Ishikawa (cell line): ENCODE measurements around the gene SCN4A.
"Not testable (repeated sequence)": the region's sequence is repeated elsewhere in the genome, so short reads cannot be mapped to it uniquely, and the experiment has no call there.

Experiments
- CEBPB ChIP-seq: IDR thresholded peaks from 2 replicates; pipeline ENCODE4 v1.6.1; 2012
- CREB1 ChIP-seq: IDR thresholded peaks from 2 replicates; pipeline ENCODE4 v1.6.1; 2012; ENCODE audit warnings: low read depth
- EGR1 ChIP-seq: IDR thresholded peaks from 2 replicates; pipeline ENCODE4 v1.6.1; 2012
- EP300 ChIP-seq: IDR thresholded peaks from 2 replicates; pipeline ENCODE4 v1.6.1; 2012; ENCODE audit warnings: borderline replicate concordance
- NFIC ChIP-seq: IDR thresholded peaks from 2 replicates; pipeline ENCODE4 v1.6.1; 2012
- RAD21 ChIP-seq: IDR thresholded peaks from 2 replicates; pipeline ENCODE4 v1.6.1; 2012; ENCODE audit warnings: low read depth
- TAF1 ChIP-seq: IDR thresholded peaks from 2 replicates; pipeline ENCODE4 v1.6.1; 2012; ENCODE audit warnings: low read depth, mild to moderate bottlenecking
- TCF12 ChIP-seq: IDR thresholded peaks from 2 replicates; pipeline ENCODE4 v1.6.1; 2012; ENCODE audit warnings: low read depth
- TEAD4 ChIP-seq: IDR thresholded peaks from 2 replicates; pipeline ENCODE4 v1.6.1; 2012
- YY1 ChIP-seq: IDR thresholded peaks from 2 replicates; pipeline ENCODE4 v1.6.1; 2012; ENCODE audit warnings: low read depth
- ZBTB7A ChIP-seq: IDR thresholded peaks from 2 replicates; pipeline ENCODE4 v1.6.1; 2012; ENCODE audit warnings: low read depth
- TF ChIP-seq, protein P1 (sequence below): IDR thresholded peaks from 2 replicates; pipeline ENCODE4 v1.6.1; 2012
- TF ChIP-seq, protein P2 (sequence below): IDR thresholded peaks from 2 replicates; pipeline ENCODE4 v1.6.1; 2012
- TF ChIP-seq, protein P3 (sequence below): IDR thresholded peaks from 2 replicates; pipeline ENCODE4 v1.6.1; 2012; ENCODE audit warnings: low read depth, mild to moderate bottlenecking

DNA sequence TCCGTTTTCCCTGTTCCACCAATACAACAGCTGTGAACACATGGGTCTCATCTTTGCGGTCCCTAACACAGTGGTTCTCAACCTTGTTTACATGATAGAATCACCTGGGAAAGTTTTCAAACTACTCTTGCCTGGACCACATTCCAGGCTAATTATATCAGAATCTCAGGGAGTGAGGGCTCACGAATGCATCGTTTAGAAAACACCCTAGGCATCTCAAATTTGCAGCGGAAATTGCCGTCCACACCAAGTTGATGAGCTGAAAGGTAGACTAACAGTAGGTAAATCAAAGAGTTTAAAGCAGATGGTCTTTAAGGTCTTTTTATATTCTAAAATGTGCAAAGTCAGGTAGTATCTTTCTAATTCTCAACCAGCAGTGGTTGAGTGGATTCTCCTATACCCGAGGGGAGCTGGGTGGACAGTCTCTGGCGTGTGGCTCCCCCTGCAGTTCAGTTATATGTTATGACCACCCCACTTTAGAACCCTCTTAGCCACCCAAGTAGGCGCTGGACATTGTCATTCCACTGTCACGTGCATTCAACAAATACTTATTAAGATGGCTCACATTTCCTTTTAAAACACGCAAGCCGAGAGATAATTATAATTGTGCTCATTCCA is 65.4 kb downstream of the SCN4A start:
- not testable (repeated sequence) for TF ChIP-seq TAF1, EP300, CREB1, NFIC, TCF12, CEBPB, YY1, EGR1, ZBTB7A, TEAD4
- TF ChIP-seq RAD21: peak; percentile 9; the same call in 1 of the 2 replicates
- TF ChIP-seq, protein P1, sequence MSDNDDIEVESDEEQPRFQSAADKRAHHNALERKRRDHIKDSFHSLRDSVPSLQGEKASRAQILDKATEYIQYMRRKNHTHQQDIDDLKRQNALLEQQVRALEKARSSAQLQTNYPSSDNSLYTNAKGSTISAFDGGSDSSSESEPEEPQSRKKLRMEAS: not testable (repeated sequence)
- TF ChIP-seq, protein P2, sequence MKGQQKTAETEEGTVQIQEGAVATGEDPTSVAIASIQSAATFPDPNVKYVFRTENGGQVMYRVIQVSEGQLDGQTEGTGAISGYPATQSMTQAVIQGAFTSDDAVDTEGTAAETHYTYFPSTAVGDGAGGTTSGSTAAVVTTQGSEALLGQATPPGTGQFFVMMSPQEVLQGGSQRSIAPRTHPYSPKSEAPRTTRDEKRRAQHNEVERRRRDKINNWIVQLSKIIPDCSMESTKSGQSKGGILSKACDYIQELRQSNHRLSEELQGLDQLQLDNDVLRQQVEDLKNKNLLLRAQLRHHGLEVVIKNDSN: not testable (repeated sequence)
- TF ChIP-seq, protein P3, sequence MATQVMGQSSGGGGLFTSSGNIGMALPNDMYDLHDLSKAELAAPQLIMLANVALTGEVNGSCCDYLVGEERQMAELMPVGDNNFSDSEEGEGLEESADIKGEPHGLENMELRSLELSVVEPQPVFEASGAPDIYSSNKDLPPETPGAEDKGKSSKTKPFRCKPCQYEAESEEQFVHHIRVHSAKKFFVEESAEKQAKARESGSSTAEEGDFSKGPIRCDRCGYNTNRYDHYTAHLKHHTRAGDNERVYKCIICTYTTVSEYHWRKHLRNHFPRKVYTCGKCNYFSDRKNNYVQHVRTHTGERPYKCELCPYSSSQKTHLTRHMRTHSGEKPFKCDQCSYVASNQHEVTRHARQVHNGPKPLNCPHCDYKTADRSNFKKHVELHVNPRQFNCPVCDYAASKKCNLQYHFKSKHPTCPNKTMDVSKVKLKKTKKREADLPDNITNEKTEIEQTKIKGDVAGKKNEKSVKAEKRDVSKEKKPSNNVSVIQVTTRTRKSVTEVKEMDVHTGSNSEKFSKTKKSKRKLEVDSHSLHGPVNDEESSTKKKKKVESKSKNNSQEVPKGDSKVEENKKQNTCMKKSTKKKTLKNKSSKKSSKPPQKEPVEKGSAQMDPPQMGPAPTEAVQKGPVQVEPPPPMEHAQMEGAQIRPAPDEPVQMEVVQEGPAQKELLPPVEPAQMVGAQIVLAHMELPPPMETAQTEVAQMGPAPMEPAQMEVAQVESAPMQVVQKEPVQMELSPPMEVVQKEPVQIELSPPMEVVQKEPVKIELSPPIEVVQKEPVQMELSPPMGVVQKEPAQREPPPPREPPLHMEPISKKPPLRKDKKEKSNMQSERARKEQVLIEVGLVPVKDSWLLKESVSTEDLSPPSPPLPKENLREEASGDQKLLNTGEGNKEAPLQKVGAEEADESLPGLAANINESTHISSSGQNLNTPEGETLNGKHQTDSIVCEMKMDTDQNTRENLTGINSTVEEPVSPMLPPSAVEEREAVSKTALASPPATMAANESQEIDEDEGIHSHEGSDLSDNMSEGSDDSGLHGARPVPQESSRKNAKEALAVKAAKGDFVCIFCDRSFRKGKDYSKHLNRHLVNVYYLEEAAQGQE: not testable (repeated sequence)
